GM12891 (cell line): ENCODE measurements around the gene B3GNT9.

Source experiments
- PAX5 ChIP-seq: IDR thresholded peaks from 2 replicates; pipeline ENCODE4 v1.6.1; 2011; ENCODE audit warnings: low read length, moderate library complexity, mild to moderate bottlenecking; ENCODE audit not compliant: insufficient read depth, severe bottlenecking
- POLR2A ChIP-seq: IDR thresholded peaks from 2 replicates; pipeline ENCODE4 v1.6.1; 2011; ENCODE audit warnings: low read depth, low read length, control low read depth
- POLR2AphosphoS5 ChIP-seq: IDR thresholded peaks from 2 replicates; pipeline ENCODE4 v1.6.1; 2011; ENCODE audit warnings: low read depth, low read length, control low read depth
- SPI1 ChIP-seq: IDR thresholded peaks from 2 replicates; pipeline ENCODE4 v1.6.1; 2011; ENCODE audit warnings: low read depth, low read length, control low read depth
- TAF1 ChIP-seq: IDR thresholded peaks from 2 replicates; pipeline ENCODE4 v1.6.1; 2011; ENCODE audit warnings: low read depth, low read length, control low read depth

GRCh38 chr16:67148221-67148620 lies 2.6 kb downstream of the B3GNT9 start:
- TF ChIP-seq TAF1 (no peak), POLR2AphosphoS5 (no peak), POLR2A (no peak), SPI1 (no peak), PAX5 (no peak)
